IPS-15b (cell line): ENCODE results near the gene LRRC7.

Source experiments
- H3K27me3 ChIP-seq: one replicate; pipeline ENCODE4 v1.6.1; 2013; ENCODE audit warnings: low read length; ENCODE audit not compliant: control insufficient read depth, insufficient read depth
- H3K36me3 ChIP-seq: one replicate; pipeline ENCODE4 v1.6.1; 2013; ENCODE audit warnings: low read length; ENCODE audit not compliant: control insufficient read depth, insufficient read depth
- H3K4me1 ChIP-seq: one replicate; pipeline ENCODE4 v1.6.1; 2013; ENCODE audit warnings: mild to moderate bottlenecking, low read length; ENCODE audit not compliant: control insufficient read depth, insufficient read depth
- H3K4me3 ChIP-seq: one replicate; pipeline ENCODE4 v1.5.1; 2013; ENCODE audit warnings: low read depth, low read length
- H3K9ac ChIP-seq: one replicate; pipeline ENCODE4 v1.6.1; 2013; ENCODE audit warnings: low read depth, mild to moderate bottlenecking, low read length
- H3K9me3 ChIP-seq: one replicate; pipeline ENCODE4 v1.6.1; 2013; ENCODE audit warnings: mild to moderate bottlenecking, low read length; ENCODE audit not compliant: control insufficient read depth, insufficient read depth

LRRC7 gene

GRCh38 chr1:69791311-69791710 is 223.6 kb downstream of the LRRC7 start:
- Histone ChIP-seq H3K9ac (no peak overlapping the region), H3K4me3 (no peak overlapping the region)

DNA sequence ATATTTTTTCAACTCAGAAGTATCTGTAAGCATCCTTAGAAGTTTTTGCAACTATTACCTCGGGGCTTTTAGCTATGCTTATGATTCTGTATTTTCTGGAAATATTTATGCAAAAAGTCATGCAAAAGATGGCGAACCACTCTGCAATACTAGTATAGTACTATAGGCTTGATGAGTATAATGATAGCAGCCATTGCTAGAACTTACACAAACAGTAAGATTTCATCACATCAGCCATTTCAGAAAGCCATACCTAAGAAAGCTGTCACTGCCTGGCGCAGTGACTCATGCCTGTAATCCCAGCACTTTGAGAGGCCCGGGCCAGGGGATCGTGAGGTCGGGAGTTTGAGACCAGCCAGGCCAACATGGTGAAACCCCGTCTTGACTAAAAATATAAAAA is 227.1 kb downstream of the LRRC7 start:
- no peak overlapping the region for H3K4me3 ChIP-seq
- H3K27me3 ChIP-seq, result no peaks in the 10 kb centered on the region
- no peaks in the 10 kb centered on the region for H3K36me3 ChIP-seq
- H3K9ac ChIP-seq, result no peak overlapping the region
- no peaks in the 10 kb centered on the region for H3K4me1 ChIP-seq
- no peaks in the 10 kb centered on the region for H3K9me3 ChIP-seq

More at GRCh38 chr1:69791311-69791710, 223.6 kb downstream of the LRRC7 start:
- Histone ChIP-seq H3K27me3 (no peaks in the 10 kb centered on the region), H3K36me3 (no peaks in the 10 kb centered on the region), H3K9me3 (no peaks in the 10 kb centered on the region), H3K4me1 (no peaks in the 10 kb centered on the region)

- no peaks in the 10 kb centered on the region for H3K27me3 ChIP-seq
These were observed 247.2 kb downstream of the LRRC7 start for GRCh38 chr1:69814926-69815325.

GRCh38 chr1:69824932-69825331 is 257.2 kb downstream of the LRRC7 start:
- no peaks in the 10 kb centered on the region for H3K4me1 ChIP-seq
- no peaks in the 10 kb centered on the region for H3K36me3 ChIP-seq
- H3K27me3 ChIP-seq, result no peaks in the 10 kb centered on the region
- H3K9ac ChIP-seq, result no peak overlapping the region
- no peaks in the 10 kb centered on the region for H3K9me3 ChIP-seq
- H3K4me3 ChIP-seq, result no peak overlapping the region

More at GRCh38 chr1:69814926-69815325, 247.2 kb downstream of the LRRC7 start:
- Histone ChIP-seq H3K4me1 (no peaks in the 10 kb centered on the region), H3K9ac (no peak overlapping the region), H3K9me3 (no peaks in the 10 kb centered on the region), H3K36me3 (no peaks in the 10 kb centered on the region), H3K4me3 (no peak overlapping the region)

- no peaks in the 10 kb centered on the region for H3K4me1 ChIP-seq
- no peaks in the 10 kb centered on the region for H3K36me3 ChIP-seq
- no peak overlapping the region for H3K4me3 ChIP-seq
- no peak overlapping the region for H3K9ac ChIP-seq
- no peaks in the 10 kb centered on the region for H3K27me3 ChIP-seq
- no peaks in the 10 kb centered on the region for H3K9me3 ChIP-seq
These were observed 260.0 kb downstream of the LRRC7 start for GRCh38 chr1:69827732-69828131.

- H3K9me3 ChIP-seq, result no peaks in the 10 kb centered on the region
- no peaks in the 10 kb centered on the region for H3K4me1 ChIP-seq
- H3K9ac ChIP-seq, result no peak overlapping the region
- H3K4me3 ChIP-seq, result no peak overlapping the region
- no peaks in the 10 kb centered on the region for H3K36me3 ChIP-seq
- no peaks in the 10 kb centered on the region for H3K27me3 ChIP-seq
These were observed 265.8 kb downstream of the LRRC7 start for GRCh38 chr1:69833536-69833935.

GRCh38 chr1:69834336-69834735 is 266.6 kb downstream of the LRRC7 start:
- Histone ChIP-seq H3K9me3 (no peaks in the 10 kb centered on the region), H3K4me3 (no peak overlapping the region), H3K27me3 (no peaks in the 10 kb centered on the region), H3K36me3 (no peaks in the 10 kb centered on the region), H3K4me1 (no peaks in the 10 kb centered on the region), H3K9ac (no peak overlapping the region)

DNA sequence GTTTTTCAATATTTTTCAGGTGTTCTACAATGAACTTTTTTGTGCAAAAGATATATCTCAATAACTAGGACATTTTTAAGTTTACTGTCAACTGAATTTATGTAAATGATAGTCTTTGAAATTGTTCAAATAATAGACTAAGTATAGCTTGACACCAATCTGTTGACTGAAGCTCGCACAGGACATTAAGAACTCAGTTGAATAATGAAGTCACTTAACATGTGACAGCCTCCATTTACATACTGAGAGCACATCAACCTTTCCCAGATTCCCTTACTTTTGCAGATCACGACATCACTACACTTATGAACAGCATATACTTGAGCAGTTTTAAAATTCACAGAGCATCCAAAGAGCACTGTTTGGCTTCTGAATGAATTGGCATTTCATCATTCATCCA is 268.2 kb downstream of the LRRC7 start:
- H3K9me3 ChIP-seq, result no peaks in the 10 kb centered on the region
- no peaks in the 10 kb centered on the region for H3K27me3 ChIP-seq
- H3K4me1 ChIP-seq, result no peaks in the 10 kb centered on the region
- no peak overlapping the region for H3K9ac ChIP-seq
- no peaks in the 10 kb centered on the region for H3K36me3 ChIP-seq
- no peak overlapping the region for H3K4me3 ChIP-seq

DNA sequence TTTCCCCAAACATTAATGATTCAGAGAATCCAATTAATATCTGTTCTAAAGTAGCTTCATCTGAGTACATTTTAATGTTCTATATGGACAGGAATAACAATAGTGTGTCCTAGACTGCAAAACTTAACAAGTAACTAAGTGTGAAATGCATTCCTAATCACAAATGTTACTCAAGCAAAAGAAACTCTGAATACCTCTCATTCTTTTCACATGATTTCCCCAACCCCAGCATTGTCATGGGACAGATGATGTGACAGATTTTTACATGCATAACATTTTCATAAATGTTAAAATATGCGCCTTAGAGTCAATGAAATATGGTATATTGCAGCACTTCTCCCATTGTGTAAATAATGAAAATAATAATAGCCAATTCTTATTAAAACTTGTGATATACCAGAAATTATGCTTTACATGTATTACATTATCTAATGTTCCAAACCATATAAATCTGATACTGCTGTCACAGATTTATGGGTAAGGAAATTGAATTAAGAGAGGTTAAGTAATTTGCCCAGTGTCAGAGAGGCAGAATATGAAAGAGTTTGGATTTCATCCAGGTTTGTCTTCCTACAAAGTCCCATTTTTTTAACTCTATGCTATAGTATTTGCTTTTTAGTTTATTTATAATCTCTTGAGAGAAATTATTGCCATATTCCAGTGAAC is 269.4 kb downstream of the LRRC7 start:
- Histone ChIP-seq H3K4me3 (no peak overlapping the region), H3K36me3 (no peaks in the 10 kb centered on the region), H3K9ac (no peak overlapping the region), H3K4me1 (no peaks in the 10 kb centered on the region), H3K27me3 (no peaks in the 10 kb centered on the region), H3K9me3 (no peaks in the 10 kb centered on the region)

- Histone ChIP-seq H3K9ac (no peak overlapping the region), H3K4me1 (no peaks in the 10 kb centered on the region), H3K4me3 (no peak overlapping the region), H3K9me3 (no peaks in the 10 kb centered on the region), H3K27me3 (no peaks in the 10 kb centered on the region), H3K36me3 (no peaks in the 10 kb centered on the region)
These were observed 274.6 kb downstream of the LRRC7 start for GRCh38 chr1:69842326-69842725.

DNA sequence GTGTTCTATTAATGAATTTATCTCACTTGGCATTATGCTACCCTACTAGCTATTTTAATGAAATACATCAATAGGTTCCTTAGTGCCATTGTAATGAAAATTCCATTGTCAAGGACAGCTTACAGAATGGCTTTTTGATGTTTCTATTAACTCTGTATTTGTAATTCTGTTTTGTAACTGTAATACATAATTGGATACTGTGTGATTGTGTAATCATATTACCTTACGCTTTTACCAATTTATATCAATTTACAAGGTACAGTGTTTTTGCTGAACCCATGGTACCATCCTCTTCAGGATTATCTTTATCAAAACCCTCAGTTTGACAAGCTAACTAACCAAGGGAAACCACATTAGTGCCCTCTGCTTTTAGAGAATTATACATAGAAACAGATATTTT is 277.9 kb downstream of the LRRC7 start:
- H3K9ac ChIP-seq, result no peak overlapping the region
- no peaks in the 10 kb centered on the region for H3K27me3 ChIP-seq
- no peak overlapping the region for H3K4me3 ChIP-seq
- H3K36me3 ChIP-seq, result no peaks in the 10 kb centered on the region
- H3K4me1 ChIP-seq, result no peaks in the 10 kb centered on the region
- H3K9me3 ChIP-seq, result no peaks in the 10 kb centered on the region

DNA sequence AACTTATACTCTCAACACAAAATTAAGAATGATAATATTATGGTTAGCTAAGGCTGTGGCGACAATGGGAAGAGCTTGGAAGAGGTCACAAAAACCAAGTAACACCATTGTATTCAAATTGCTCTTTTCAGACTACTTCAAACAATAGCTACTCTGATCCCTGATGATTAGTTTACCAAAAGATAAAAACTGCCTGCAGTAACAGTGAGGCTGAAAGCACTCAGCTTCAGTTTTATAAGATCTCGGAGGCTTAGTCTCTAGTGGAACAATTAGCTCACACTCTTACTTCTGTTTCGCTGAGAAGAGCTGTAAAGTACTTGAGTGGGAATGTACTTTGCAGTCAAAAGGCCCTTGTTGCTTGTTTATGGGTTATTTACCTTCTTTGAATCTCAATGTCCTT is 278.5 kb downstream of the LRRC7 start:
- Histone ChIP-seq H3K9me3 (no peaks in the 10 kb centered on the region), H3K4me1 (no peaks in the 10 kb centered on the region), H3K36me3 (no peaks in the 10 kb centered on the region), H3K27me3 (no peaks in the 10 kb centered on the region), H3K9ac (no peak overlapping the region), H3K4me3 (no peak overlapping the region)
